Measurements from ENCODE around the gene RAB7A. TPM values are rescaled to one million over a fixed set of nuclear protein-coding genes. Genes with fewer than 3 reads are reported as not detected.

RAB7A gene
- total RNA-seq, 1 experiment from 2014 or later: 155 TPM

DNA sequence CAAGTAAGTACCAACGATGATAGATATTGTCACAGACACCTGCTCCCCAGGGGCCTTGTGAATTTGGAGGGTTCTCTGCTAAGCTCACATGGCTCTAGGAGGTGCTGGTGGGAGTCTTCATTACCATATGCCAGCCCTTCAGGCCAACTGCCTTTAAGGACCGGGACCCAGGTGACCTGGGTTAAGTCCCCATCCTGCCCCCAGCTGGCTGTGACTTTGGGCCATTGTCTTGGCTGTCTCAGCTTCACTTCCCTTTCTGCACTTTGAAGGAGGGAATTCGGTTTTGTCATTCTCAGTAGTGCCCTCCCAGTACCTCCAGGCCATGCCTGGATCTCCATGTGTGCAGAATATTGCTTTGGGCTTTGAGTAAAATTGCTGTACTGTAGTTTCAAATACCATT, 80.6 kb downstream of the RAB7A start:
- no peak overlapping the region for H3T11ph ChIP-seq (ENCODE audit: low read length)
- no peak overlapping the region for H3K4ac ChIP-seq (ENCODE audit: low read depth, low read length)
- Mint-ChIP-seq H3K36me3 (ENCODE audit: insufficient read depth in 1 of 3, low read depth in 3 of 3) (peaks cover 35 to 67% (median 55%) of the 10 kb centered on the region in 3 experiments; a peak in 6 of 7 replicates), H3K4me3 (no peak overlapping the region), H3K9me3 (no peaks in the 10 kb centered on the region), H3K27ac (peak overlapping the region in 1 of 3 experiments; percentile 12; a peak in 2 of 7 replicates), H3K4me1 (peaks cover 13 to 20% of the 10 kb centered on the region in 2 experiments), H3K27me3 (ENCODE audit: low read depth) (no peaks in the 10 kb centered on the region)
- H3K27ac ChIP-seq (ENCODE audit: insufficient read length, low read depth, low read length): no peak overlapping the region
- no peak overlapping the region for H2BK15ac ChIP-seq (ENCODE audit: low read depth, low read length)
- WGBS (ENCODE audit: extremely low coverage, insufficient read length, low lambda C conversion rate): no CpG with 5 or more reads among the region's 3 CpGs
- TF ChIP-seq, protein P1, sequence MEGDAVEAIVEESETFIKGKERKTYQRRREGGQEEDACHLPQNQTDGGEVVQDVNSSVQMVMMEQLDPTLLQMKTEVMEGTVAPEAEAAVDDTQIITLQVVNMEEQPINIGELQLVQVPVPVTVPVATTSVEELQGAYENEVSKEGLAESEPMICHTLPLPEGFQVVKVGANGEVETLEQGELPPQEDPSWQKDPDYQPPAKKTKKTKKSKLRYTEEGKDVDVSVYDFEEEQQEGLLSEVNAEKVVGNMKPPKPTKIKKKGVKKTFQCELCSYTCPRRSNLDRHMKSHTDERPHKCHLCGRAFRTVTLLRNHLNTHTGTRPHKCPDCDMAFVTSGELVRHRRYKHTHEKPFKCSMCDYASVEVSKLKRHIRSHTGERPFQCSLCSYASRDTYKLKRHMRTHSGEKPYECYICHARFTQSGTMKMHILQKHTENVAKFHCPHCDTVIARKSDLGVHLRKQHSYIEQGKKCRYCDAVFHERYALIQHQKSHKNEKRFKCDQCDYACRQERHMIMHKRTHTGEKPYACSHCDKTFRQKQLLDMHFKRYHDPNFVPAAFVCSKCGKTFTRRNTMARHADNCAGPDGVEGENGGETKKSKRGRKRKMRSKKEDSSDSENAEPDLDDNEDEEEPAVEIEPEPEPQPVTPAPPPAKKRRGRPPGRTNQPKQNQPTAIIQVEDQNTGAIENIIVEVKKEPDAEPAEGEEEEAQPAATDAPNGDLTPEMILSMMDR (conservative IDR thresholded peaks at IDR 0.05): no peak
- H4K5ac ChIP-seq (ENCODE audit: insufficient read length, low read depth, low read length): no peak overlapping the region
- H2BK120ac ChIP-seq (ENCODE audit: low read depth, low read length, poor library complexity, severe bottlenecking): no peak overlapping the region
- H3K23me2 ChIP-seq (ENCODE audit: insufficient read length, low read depth, low read length, poor library complexity, severe bottlenecking): no peaks in the 10 kb centered on the region
- H3K9me3 ChIP-seq (ENCODE audit: control insufficient read depth, low read depth, low read length): no peaks in the 10 kb centered on the region
- no peak overlapping the region for H2BK5ac ChIP-seq (ENCODE audit: insufficient read length, low read length)
- no peak overlapping the region for H4K8ac ChIP-seq (replicated peaks; ENCODE audit: insufficient read length, low read depth, low read length)
- no peak overlapping the region for H2BK20ac ChIP-seq (ENCODE audit: low read depth, low read length, poor library complexity, severe bottlenecking)
- no peak for DNase-seq
- H3K27me3 ChIP-seq (ENCODE audit: insufficient read depth, low read length): no peaks in the 10 kb centered on the region
- no peak overlapping the region for H3K4me2 ChIP-seq (ENCODE audit: insufficient read depth, insufficient read length, low read length)
- H3K4me1 ChIP-seq (ENCODE audit: insufficient read depth, low read length): no peaks in the 10 kb centered on the region
- H3K79me1 ChIP-seq (ENCODE audit: insufficient read depth, low read depth, low read length, poor library complexity, severe bottlenecking): peaks cover 2% of the 10 kb centered on the region
- H4K20me1 ChIP-seq (ENCODE audit: control insufficient read depth, insufficient read depth, insufficient read length): no peaks in the 10 kb centered on the region
- H3K56ac ChIP-seq (ENCODE audit: insufficient read length, low read depth, low read length): no peak overlapping the region
- no peak overlapping the region for H2AK5ac ChIP-seq (ENCODE audit: insufficient read length, low read length)
- no peak overlapping the region for H3K14ac ChIP-seq (ENCODE audit: insufficient read depth, low read length)
- no peak overlapping the region for H2BK12ac ChIP-seq (ENCODE audit: insufficient read length, low read depth, low read length)
- H3K9ac ChIP-seq (ENCODE audit: extremely low read depth, insufficient read length, low read length): no peak overlapping the region
- no peak overlapping the region for H4K91ac ChIP-seq (ENCODE audit: insufficient read length, low read depth, low read length)
- no peak overlapping the region for H3K18ac ChIP-seq (ENCODE audit: insufficient read length, low read depth, low read length)
- H3K23ac ChIP-seq (ENCODE audit: insufficient read length, low read depth, low read length): no peak overlapping the region
- H2AFZ ChIP-seq (ENCODE audit: low read length): no peak overlapping the region
- H3K79me2 ChIP-seq (ENCODE audit: insufficient read depth, low read length): no peaks in the 10 kb centered on the region

Data from H9 (cell line).